ENCODE measurements around the gene NEURL4.
A peak's percentile ranks its signal among the peaks of the same experiment; 100 is the strongest.
"Not testable (repeated sequence)": the region's sequence is repeated elsewhere in the genome, so short reads cannot be mapped to it uniquely, and the experiment has no call there.

NEURL4 gene

DNA sequence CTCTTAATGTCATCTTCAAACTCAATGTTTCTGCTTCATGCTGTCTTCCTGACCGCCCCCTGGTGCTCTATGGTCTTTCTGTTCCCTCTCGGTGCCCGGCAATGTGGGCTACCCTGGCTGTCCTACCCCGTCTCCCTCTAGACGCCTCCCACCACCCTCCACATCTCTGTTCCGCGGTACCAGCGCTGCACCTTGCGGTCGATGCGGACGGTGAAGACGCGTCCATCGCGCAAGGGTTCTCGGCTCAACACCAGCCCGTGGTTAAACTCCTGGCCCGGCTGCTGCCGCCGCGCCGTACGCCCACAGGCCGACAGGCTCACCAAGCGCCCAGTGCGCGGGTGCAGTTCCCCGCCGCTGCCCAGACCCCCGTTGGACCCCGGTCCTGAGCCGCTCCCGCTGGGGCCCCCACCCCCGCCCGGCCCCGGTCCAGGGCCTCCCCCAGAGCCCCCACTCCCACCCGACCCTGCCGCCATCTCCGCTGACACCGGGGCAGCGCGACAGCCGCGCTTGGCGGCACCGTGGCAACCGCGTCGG lies at the start of gene NEURL4:
NEURL4 (minus strand) TSS at position 496 of the 534 bp plus-strand sequence; CDS start at position 473, 23 bp downstream.
- no peak for DNase-seq (ENCODE audit: low read depth in 2 of 2, low spot score in 1 of 2)

DNA sequence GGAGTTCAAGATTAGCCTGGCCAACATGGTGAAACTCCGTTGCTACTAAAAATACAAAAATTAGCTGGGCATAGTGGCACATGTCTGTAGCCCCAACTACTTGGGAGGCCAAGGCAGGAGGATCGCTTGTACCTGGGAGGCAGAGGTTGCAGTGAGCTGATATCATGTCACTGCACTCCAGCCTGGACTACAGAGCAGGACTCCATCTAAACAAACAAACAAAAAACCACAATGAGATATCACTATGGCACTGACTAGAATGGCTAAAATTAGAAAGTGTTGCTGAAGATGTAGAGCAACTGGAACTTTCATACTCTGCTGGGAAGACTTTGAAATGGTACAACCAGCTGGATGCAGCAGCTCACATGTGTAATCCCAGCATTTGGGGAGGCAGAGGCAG lies 45.2 kb upstream of the NEURL4 start:
- DNase-seq (ENCODE audit: low read depth in 2 of 2, low spot score in 1 of 2): no peak

- DNase-seq (ENCODE audit: low read depth in 2 of 2, low spot score in 1 of 2): no peak
These were observed 41.7 kb upstream of the NEURL4 start for GRCh38 chr17:7370853-7371252.

DNA sequence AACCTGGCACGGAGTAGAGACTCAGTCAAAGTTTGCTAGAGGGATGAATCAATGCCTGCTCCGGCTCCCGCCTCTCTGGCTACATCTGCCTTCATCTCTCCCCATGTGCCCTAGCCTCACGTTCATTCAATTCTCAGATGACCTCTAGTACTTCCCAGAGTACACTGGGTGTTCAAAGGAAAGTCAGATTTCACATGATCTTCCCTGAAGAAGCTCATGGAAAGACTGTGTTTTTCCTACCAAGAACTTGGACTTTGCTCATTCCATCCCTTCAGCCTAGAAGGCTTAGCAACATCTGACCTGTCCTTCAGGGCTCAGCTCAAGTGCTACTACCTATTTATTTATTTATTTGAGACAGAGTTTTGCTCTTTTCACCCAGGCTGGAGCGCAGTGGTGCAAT lies 40.7 kb upstream of the NEURL4 start:
- no peak for DNase-seq (ENCODE audit: low read depth in 2 of 2, low spot score in 1 of 2)

GRCh38 chr17:7368599-7368994 lies 39.5 kb upstream of the NEURL4 start:
- not testable (repeated sequence) for DNase-seq (ENCODE audit: low read depth in 2 of 2, low spot score in 1 of 2)

- DNase-seq (ENCODE audit: low read depth in 2 of 2, low spot score in 1 of 2): no peak
These were observed 38.9 kb upstream of the NEURL4 start for GRCh38 chr17:7367918-7368598.

- DNase-seq (ENCODE audit: low read depth in 2 of 2, low spot score in 1 of 2): no peak
These were observed 37.9 kb upstream of the NEURL4 start for GRCh38 chr17:7367083-7367482.

DNA sequence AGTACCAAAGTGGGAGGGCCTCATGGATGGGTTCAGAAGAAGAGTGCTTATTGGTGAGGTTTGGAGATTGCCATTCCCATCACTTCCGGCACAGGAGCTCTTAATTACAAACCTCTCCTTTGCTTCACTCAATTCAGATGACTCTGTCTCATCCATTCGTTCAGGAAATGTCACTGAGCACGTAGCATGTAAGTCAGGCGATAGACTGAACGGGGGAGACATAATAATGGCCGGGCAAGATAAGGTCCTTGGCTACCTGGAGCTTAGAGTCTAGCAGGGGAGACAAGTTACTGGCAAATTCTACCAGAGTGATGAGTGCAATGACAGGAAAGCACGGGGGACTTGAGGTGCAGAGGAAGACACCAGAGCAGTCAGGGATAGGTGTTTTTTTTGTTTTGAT lies 36.8 kb upstream of the NEURL4 start:
- DNase-seq (ENCODE audit: low read depth in 2 of 2, low spot score in 1 of 2): not testable (repeated sequence)

DNA sequence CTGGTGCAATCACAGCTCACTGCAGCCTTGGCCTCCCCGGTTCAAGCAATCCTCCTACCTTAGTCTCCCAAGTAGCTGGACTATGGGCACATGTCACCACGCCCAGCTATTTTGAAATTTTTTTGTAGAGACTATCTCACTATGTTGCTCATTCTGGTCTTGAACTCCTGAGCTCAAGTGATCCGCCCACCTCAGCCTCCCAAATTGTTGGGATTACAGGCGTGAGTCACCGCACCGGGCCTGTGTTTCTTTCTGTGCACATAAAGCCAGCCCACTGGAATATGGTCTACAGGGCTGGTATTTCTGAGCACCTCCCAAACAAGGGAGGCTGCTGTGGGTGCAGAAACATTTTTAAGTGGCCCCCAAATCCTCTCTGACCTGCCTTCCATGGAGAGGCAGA lies 34.2 kb upstream of the NEURL4 start:
- no peak for DNase-seq (ENCODE audit: low read depth in 2 of 2, low spot score in 1 of 2)

DNA sequence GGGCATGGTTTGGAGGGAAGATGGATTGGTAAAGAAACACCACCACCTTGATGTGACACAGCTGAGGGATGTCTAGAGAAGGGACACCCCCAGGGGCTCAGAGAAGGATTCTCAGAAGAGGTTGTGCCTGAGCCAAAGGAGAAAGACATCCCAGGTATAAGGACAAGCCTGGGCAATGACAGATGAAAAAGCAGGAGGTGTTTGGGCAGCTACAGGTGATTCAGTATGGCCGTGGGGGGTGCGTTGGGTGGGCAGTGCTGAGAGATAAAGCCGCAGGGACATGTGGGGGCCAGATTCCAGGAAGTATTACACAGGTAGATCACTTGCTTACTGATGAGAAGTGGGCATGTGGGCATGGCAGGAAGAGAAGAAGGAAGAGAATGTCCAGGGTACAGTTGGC lies 32.8 kb upstream of the NEURL4 start:
- no peak for DNase-seq (ENCODE audit: low read depth in 2 of 2, low spot score in 1 of 2)

- no peak for DNase-seq (ENCODE audit: low read depth in 2 of 2, low spot score in 1 of 2)
These were observed 28.2 kb upstream of the NEURL4 start for GRCh38 chr17:7357381-7357780.

DNA sequence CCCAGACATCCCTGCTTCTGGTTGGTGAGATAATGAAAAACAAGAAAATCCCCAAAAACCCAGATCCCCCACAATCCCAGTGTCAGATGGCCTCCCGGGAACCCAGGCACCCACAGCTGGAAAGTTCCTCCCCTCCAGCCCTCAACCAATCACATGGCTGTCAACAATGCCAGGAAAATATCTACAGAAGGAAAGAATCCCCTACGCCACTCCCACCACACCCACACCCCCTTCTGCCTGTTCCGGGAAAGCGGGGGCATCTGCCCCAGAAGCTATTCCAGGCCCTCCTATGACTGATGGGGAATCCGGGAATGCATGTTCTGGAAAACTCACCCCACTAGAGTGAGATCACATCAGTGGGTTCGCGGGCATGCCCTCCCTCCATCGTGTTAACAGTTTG lies 27.6 kb upstream of the NEURL4 start:
- DNase-seq (ENCODE audit: low read depth in 2 of 2, low spot score in 1 of 2): no peak

GRCh38 chr17:7356072-7356549 lies 27.0 kb upstream of the NEURL4 start:
- DNase-seq (ENCODE audit: low read depth in 2 of 2, low spot score in 1 of 2): peak; percentile 50 to 72

DNA sequence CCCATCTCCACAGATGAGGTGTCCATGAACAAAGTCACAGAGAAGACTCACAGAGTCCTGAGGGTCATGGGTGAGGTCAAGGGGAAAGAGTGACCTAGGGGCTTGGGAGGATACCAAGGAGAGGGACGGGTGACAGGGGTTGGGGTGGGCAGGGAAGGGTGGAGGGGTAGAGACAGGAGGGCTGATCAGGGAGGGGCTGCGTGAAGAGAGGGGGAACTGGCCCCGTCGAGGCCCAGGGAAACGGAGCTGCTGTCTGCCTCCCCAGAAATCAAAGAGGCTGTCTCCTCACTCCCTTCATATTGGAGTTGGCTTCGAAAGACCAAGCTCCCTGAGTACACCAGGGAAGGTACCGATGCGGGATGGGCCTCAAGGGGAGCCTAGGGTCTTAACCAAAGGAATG lies 26.4 kb upstream of the NEURL4 start:
- no peak for DNase-seq (ENCODE audit: low read depth in 2 of 2, low spot score in 1 of 2)

GRCh38 chr17:7355053-7355452 lies 25.9 kb upstream of the NEURL4 start, which contains the start of gene TMEM95:
TSS of gene TMEM95 (plus strand) at chr17:7355156. CDS start at chr17:7355205, 49 bp downstream.
- DNase-seq (ENCODE audit: low read depth in 2 of 2, low spot score in 1 of 2): no peak

- no peak for DNase-seq (ENCODE audit: low read depth in 2 of 2, low spot score in 1 of 2)
These were observed 25.2 kb upstream of the NEURL4 start for GRCh38 chr17:7354262-7354843.

GRCh38 chr17:7352910-7353635 lies 23.9 kb upstream of the NEURL4 start:
- no peak for DNase-seq (ENCODE audit: low read depth in 2 of 2, low spot score in 1 of 2)

- DNase-seq (ENCODE audit: low read depth in 2 of 2, low spot score in 1 of 2): no peak
These were observed 23.4 kb upstream of the NEURL4 start for GRCh38 chr17:7352503-7352889.

DNA sequence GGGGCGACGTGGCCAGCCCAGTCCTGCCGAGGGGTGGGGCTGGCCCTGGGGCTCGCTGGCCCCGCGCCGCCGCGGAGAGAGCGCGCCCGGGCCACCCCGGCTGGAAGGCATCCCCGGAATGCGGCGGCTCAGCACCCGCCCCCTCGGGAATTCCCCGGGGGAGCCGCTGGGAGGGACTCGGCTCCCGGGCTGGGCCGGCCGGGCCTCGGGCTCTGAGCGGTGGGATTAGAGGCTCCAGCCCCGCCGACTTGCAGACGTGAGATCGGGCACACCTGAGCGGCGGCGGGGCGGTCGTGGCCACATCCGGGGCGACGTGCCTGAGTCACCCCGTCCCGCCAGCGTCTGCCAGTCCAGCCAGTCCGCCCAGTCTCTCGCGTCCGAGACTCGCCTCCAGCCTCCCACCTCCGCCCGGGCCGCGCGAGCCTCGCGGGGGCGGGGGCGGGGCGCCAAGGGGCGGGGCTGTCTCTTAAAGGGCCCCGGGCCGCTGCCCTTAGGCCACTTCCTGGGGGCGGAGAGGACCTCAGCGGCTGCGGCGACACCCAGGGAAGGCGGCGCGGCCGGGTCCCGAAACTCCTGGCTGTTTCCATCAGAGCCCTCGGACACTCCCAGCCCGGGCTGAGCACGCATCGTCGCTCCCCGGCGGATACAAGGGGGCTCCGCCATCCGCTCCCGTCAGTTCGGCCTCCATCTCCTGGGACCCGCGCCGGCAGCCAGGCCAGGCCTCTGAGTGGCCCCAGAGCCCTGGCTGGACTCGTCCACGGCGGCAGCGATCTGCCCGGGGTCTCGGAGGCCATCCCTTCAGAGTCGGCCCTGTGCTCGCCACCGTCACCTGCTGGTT lies 22.7 kb upstream of the NEURL4 start, which contains the start of gene KCTD11:
KCTD11 (plus strand) TSS at position 498 of the 838 bp plus-strand sequence.
- DNase-seq (ENCODE audit: low read depth in 2 of 2, low spot score in 1 of 2): peak; percentile 43 to 61

GRCh38 chr17:7348478-7349242 lies 19.5 kb upstream of the NEURL4 start:
- no peak for DNase-seq (ENCODE audit: low read depth in 2 of 2, low spot score in 1 of 2)
